Measurements from ENCODE around the gene APBB1IP.

- TF ChIP-seq ZNF169 (tag by site-specific recombination; IDR thresholded peaks at IDR 0.05), result no peak
- no peak for TF ChIP-seq CTCF (tag by site-specific recombination; IDR thresholded peaks at IDR 0.05)
- no peak for TF ChIP-seq ZNF610 (tag by site-specific recombination; IDR thresholded peaks at IDR 0.05; ENCODE audit: borderline replicate concordance)
- TF ChIP-seq SALL2 (tag by site-specific recombination; IDR thresholded peaks at IDR 0.05; ENCODE audit: borderline replicate concordance), result no peak
- TF ChIP-seq ZBTB49 (tag by site-specific recombination; IDR thresholded peaks at IDR 0.05; ENCODE audit: low read depth), result no peak
- TF ChIP-seq ZFP41 (tag by site-specific recombination; IDR thresholded peaks at IDR 0.05; ENCODE audit: borderline replicate concordance), result no peak
- TF ChIP-seq PBX3 (CRISPR knock-in tag; IDR thresholded peaks at IDR 0.05), result no peak
- no peak for TF ChIP-seq ZNF202 (tag by site-specific recombination; IDR thresholded peaks at IDR 0.05; ENCODE audit: borderline replicate concordance)
- TF ChIP-seq ZNF645 (tag by site-specific recombination; IDR thresholded peaks at IDR 0.05), result no peak
Measured at GRCh38 chr10:26516540-26517101, 78.5 kb downstream of the APBB1IP start.

Data from HEK293 (cell line).